Lower leg skin (tissue), 4 donors: ENCODE results near the gene CLSTN2. TPM values are rescaled to one million over a fixed set of nuclear protein-coding genes. Genes with fewer than 3 reads are reported as not detected.

Source experiments
- DNase-seq, 2 donors: peaks; one replicate each; pipeline ENCODE4 v3.0.0-alpha.2; 2019; ENCODE audit warnings: low spot score in 2 of 2
- H3K4me3 ChIP-seq: fragments of 200-600 bp; sonication (generic); 2 replicates; pipeline ENCODE4 v1.5.1; 2017; ENCODE audit warnings: mild to moderate bottlenecking, low read depth; ENCODE audit not compliant: poor library complexity, severe bottlenecking
- CTCF ChIP-seq, 3 donors: fragments of 450-650 bp; IDR thresholded peaks; one replicate each; pipeline ENCODE4 v1.5.1; 2016; ENCODE audit warnings: antibody characterized with exemption in 3 of 3, mild to moderate bottlenecking in 3 of 3, moderate library complexity in 2 of 3
- POLR2A ChIP-seq, 2 donors: fragments of 450-650 bp; IDR thresholded peaks; one replicate each; pipeline ENCODE4 v1.6.1; 2016 to 2017; ENCODE audit warnings: antibody characterized with exemption in 2 of 2, mild to moderate bottlenecking in 1 of 2, moderate library complexity in 1 of 2
- WGBS, 2 donors: methylation state at CpG; one replicate each; pipeline ENCODE4 v1.1.5; 2018; 5-methylcytosine and 5-hydroxymethylcytosine counted together
- intact Hi-C: fragments of 100-400 bp; cut with DNase I; formaldehyde crosslinking; loops from one replicate; pipeline ENCODE4 v1.15.0; 2023; ENCODE audit warnings: low total_unique reads
- total RNA-seq, 4 donors: library from RNA; depleted of rRNA; stranded (reverse); fragments of >200 nt; gene quantifications; one replicate each; pipeline ENCODE4 v1.1.0, GENCODE V29; 2016

CLSTN2 gene
- total RNA-seq, 4 donors from 2014 or later, result 3.1 to 7.9 (median 4.7) TPM

DNA sequence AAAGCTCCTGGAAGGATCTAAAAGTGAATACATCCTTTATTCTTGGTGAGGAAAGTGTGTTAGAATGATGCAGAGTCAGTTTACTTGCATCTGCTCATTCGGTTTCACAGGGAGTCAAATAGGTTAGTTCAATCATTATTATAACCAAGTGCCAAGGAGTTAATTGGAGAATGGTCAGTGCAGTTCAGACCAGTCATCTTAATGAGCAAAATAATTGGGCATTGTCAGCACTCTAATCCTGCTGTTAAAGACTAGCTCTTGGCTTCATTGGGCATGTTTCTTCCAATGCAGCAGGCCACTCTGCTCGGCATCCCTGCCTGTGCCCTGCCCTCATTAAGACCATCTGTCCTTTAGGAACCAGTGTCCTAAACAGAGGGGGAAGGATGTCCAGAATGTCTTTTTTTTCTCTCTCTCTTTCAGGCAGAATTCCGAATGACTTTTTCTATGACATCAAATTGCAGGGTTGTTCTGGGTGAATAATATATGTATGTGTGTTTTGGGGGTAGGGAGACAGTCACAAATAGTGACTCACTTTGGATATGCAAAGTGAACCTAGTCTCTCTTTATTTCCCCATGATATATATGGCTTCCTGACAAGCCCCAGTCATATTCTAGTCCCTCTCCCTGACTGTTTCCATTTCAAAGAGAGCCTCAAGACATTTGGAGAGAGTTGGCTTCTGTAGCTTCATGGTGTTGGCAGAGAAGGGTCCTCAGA, 537.5 kb downstream of the CLSTN2 start:
- no peak for DNase-seq
- H3K4me3 ChIP-seq, result no peak overlapping the region
- intact Hi-C loops, result no loop called here
- 77 to 88% methylated on average over 3 of the region's 3 CpGs for WGBS, 2 donors
- no peak for TF ChIP-seq CTCF (IDR thresholded peaks at IDR 0.05)
- TF ChIP-seq POLR2A (IDR thresholded peaks at IDR 0.05), result no peak

- no peak for DNase-seq
- intact Hi-C loops, result no loop called here
- 27 to 60% methylated on average over 1 of the region's 1 CpG for WGBS, 2 donors
- TF ChIP-seq CTCF (IDR thresholded peaks at IDR 0.05), result no peak
- TF ChIP-seq POLR2A (IDR thresholded peaks at IDR 0.05), result no peak
- H3K4me3 ChIP-seq, result no peak overlapping the region
These were observed 552.6 kb downstream of the CLSTN2 start for GRCh38 chr3:140487566-140487965.

DNA sequence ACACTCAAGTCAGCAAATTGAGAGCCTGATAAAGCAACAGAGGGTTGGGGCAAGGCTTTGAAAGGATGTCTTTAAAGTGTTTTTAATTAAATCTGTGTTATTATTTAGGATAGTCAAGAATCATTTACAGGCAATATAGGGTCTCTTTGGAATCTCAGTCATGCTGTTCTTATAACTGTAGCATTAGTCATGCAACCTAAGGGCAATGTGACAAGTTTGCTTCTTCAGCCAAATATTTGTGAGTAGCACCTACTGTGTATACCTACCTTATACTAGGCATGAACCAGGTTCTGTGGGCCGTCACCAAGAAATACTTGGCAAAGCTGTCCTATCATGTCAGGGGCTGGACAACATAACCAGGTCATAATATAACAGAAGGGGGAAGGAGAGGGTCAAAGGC, 558.3 kb downstream of the CLSTN2 start:
- intact Hi-C loops, result no loop called here
- TF ChIP-seq POLR2A (IDR thresholded peaks at IDR 0.05), result no peak
- TF ChIP-seq CTCF (IDR thresholded peaks at IDR 0.05), result no peak
- no peak overlapping the region for H3K4me3 ChIP-seq
- 72 to 83% methylated on average over 1 of the region's 1 CpG for WGBS, 2 donors
- DNase-seq, result no peak

DNA sequence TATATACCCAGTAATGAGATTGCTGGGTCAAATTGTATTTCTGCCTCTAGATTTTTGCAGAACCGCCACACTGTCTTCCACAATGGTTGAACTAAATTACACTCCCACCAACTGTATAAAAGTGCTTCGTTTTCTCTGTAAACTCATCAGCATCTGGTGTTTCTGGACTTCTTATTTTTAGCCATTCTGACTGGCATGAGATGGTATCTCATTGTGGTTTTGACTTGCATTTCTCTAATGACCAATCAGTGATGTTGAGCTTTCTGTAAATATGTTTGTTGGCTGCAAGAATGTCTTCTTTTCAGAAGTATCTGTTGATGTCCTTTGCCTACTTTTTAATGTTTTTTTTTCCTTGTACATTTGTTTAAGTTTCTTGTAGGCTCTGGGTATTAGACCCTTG, 560.0 kb downstream of the CLSTN2 start:
- WGBS, 2 donors, result 72 to 77% methylated on average over 2 of the region's 2 CpGs

GRCh38 chr3:140497331-140497730, 562.3 kb downstream of the CLSTN2 start:
- TF ChIP-seq POLR2A (IDR thresholded peaks at IDR 0.05), result no peak
- TF ChIP-seq CTCF (IDR thresholded peaks at IDR 0.05), result no peak
- 88 to 96% methylated on average over 10 to 11 of the region's 11 CpGs for WGBS, 2 donors
- H3K4me3 ChIP-seq, result no peak overlapping the region
- no peak for DNase-seq
- intact Hi-C loops, result no loop called here

More for the DNA sequence above, 560.0 kb downstream of the CLSTN2 start:
- TF ChIP-seq CTCF (IDR thresholded peaks at IDR 0.05), result no peak
- TF ChIP-seq POLR2A (IDR thresholded peaks at IDR 0.05), result no peak
- H3K4me3 ChIP-seq, result no peak overlapping the region
- DNase-seq, result no peak
- intact Hi-C loops, result no loop called here
